Activated CD8-positive, alpha-beta T cell treated with anti-CD3 and anti-CD28 coated beads for 36 hours (primary cell): ENCODE measurements around the gene GALNT9. TPM values are rescaled to one million over a fixed set of nuclear protein-coding genes. Genes with fewer than 3 reads are reported as not detected.
"Not testable (repeated sequence)": the region's sequence is repeated elsewhere in the genome, so short reads cannot be mapped to it uniquely, and the experiment has no call there.

Source experiments
- ATAC-seq: fragments of 200-7000 bp; cut with Tn5 transposase; one replicate; pipeline ENCODE4 v1.10.0; 2021; ENCODE audit warnings: mild to moderate bottlenecking, moderate library complexity
- CTCF ChIA-PET: fragments of 350-600 bp; sonication (Branson Sonifier 250); formaldehyde crosslinking; loops from one replicate; lab custom pipeline; 2021; ENCODE audit warnings: antibody characterized with exemption; lab: Charles Lee
- POLR2A ChIA-PET: fragments of 350-600 bp; sonication (Branson Sonifier 250); formaldehyde crosslinking; loops from one replicate; lab custom pipeline; 2021; ENCODE audit warnings: antibody characterized with exemption; lab: Charles Lee
- DNase-seq: peaks from one replicate; pipeline ENCODE4 v3.0.0-alpha.2; 2020
- H3K27ac Mint-ChIP-seq: one replicate; pipeline ENCODE4 v1.8.0; 2021; ENCODE audit warnings: mild to moderate bottlenecking, mixed read lengths
- H3K27me3 Mint-ChIP-seq: one replicate; pipeline ENCODE4 v1.8.0; 2021; ENCODE audit warnings: mixed read lengths
- H3K36me3 Mint-ChIP-seq: one replicate; pipeline ENCODE4 v1.8.0; 2021; ENCODE audit warnings: low read depth, mixed read lengths
- H3K4me1 Mint-ChIP-seq: one replicate; pipeline ENCODE4 v1.8.0; 2021; ENCODE audit warnings: low read depth, mixed read lengths
- H3K4me3 Mint-ChIP-seq: one replicate; pipeline ENCODE4 v1.8.0; 2021; ENCODE audit warnings: mild to moderate bottlenecking, moderate library complexity, mixed read lengths
- H3K9me3 Mint-ChIP-seq: one replicate; pipeline ENCODE4 v1.8.0; 2021; ENCODE audit warnings: mixed read lengths
- intact Hi-C: fragments of 100-400 bp; cut with micrococcal nuclease; formaldehyde crosslinking; loops from one replicate; pipeline ENCODE4 v1.10.0; 2022
- total RNA-seq, 2 experiments: library from RNA; stranded (reverse); gene quantifications; one replicate each; pipeline ENCODE4 v1.2.3, GENCODE V29; 2021
- TF ChIP-seq, protein P1 (sequence below): fragments of 200-600 bp; IDR thresholded peaks from one replicate; pipeline ENCODE4 v1.8.0; 2022; ENCODE audit warnings: antibody characterized with exemption, mild to moderate bottlenecking

GALNT9 gene
- total RNA-seq, 2 experiments from 2014 or later: not detected

DNA sequence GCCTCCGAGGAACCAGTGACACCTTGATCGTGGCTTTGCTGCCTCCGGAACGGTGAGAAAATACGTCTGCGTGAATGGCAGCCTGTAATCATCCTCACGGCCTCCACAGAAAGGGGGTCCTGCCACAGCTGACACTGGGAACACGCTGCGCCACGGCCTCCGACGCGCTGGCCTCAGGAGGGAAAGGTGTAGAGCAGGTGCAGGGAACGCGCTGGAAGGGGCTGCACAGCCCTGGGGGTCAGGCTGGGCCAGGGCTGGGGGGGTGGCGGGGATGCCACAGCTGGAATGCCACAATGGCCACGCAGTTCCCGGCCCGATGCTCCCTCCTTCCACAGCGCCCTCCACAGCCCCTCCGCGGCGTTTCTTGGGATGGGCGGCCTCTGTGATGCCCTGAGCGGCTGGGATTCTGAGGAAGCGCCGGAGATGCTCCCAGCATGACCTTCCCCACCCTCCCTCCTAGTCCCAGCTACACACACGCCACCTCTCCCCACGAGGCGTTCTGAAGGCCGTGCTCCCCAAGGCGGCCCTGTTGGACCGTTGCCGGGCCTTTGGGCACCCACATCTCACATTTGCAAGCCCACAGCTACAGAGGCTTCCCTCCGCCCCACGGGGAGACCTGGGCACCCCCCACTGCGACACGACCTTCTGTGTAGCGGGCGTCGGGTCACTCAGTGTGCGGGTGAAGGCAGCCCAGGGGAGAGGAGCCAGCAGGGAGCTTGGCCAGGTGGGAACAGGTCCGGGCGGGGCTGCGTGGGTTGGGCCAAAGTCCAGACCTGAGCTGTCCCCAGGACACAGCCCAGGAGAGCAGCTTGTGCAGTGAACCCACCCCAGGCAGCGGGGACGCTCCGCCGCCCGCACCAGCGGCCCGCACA is 31.8 kb upstream of the GALNT9 start:
- POLR2A ChIA-PET: no interaction called here
- peaks cover 3% of the 10 kb centered on the region for H3K9me3 Mint-ChIP-seq

DNA sequence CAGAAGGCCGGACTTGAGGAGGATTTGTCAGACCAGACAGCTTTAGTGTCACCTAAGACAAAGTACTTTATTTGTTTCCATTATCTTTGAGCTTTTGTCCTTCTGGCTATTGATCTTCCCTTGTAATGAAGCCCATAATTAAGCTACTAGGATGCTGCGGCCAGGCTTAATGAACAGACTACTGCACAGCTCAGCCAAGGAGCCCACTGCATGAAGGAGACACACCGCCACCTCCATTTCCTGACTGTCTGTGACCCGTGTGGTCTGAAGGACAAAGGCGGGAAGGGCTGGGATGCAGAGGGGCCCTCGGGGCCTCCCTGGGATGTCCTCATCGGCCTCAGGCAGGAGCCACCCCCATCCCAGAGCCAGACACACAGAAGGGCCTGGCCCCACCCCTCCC is 31.0 kb upstream of the GALNT9 start:
- DNase-seq: no peak
- no peak overlapping the region for H3K4me3 Mint-ChIP-seq

More for the DNA sequence above, 31.8 kb upstream of the GALNT9 start:
- H3K27me3 Mint-ChIP-seq: no peaks in the 10 kb centered on the region
- H3K36me3 Mint-ChIP-seq: no peaks in the 10 kb centered on the region
- H3K4me3 Mint-ChIP-seq: no peak overlapping the region
- no peak overlapping the region for H3K27ac Mint-ChIP-seq
- CTCF ChIA-PET: no interaction called here
- intact Hi-C loops: no loop called here
- DNase-seq (no peak), ATAC-seq (no peak)
- TF ChIP-seq, protein P1, sequence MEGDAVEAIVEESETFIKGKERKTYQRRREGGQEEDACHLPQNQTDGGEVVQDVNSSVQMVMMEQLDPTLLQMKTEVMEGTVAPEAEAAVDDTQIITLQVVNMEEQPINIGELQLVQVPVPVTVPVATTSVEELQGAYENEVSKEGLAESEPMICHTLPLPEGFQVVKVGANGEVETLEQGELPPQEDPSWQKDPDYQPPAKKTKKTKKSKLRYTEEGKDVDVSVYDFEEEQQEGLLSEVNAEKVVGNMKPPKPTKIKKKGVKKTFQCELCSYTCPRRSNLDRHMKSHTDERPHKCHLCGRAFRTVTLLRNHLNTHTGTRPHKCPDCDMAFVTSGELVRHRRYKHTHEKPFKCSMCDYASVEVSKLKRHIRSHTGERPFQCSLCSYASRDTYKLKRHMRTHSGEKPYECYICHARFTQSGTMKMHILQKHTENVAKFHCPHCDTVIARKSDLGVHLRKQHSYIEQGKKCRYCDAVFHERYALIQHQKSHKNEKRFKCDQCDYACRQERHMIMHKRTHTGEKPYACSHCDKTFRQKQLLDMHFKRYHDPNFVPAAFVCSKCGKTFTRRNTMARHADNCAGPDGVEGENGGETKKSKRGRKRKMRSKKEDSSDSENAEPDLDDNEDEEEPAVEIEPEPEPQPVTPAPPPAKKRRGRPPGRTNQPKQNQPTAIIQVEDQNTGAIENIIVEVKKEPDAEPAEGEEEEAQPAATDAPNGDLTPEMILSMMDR: no peak
- no peaks in the 10 kb centered on the region for H3K4me1 Mint-ChIP-seq

DNA sequence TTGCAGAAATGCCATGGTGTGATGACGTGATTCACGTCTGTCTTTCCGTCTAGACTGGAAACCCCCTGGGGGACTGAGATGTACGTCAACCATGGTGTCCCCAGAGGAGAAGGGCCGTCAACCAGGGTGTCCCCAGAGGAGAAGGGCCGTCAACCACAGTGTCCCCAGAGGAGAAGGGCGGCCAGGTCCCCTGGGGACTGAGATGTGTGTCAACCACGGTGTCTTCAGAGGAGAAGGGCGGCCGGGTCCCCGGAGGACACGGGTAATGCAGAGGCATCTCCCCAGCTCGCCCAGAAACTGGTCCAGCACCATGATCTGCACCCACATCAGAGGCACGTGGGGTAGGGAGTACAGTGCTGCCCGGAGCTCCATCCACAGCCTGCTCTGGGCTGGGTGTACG is 30.6 kb upstream of the GALNT9 start:
- no peak overlapping the region for H3K4me3 Mint-ChIP-seq
- no peaks in the 10 kb centered on the region for H3K36me3 Mint-ChIP-seq
- peaks cover 3% of the 10 kb centered on the region for H3K9me3 Mint-ChIP-seq
- DNase-seq (no peak), ATAC-seq (no peak)
- H3K27ac Mint-ChIP-seq: no peak overlapping the region
- TF ChIP-seq, protein P1: no peak
- POLR2A ChIA-PET: no interaction called here
- no peaks in the 10 kb centered on the region for H3K27me3 Mint-ChIP-seq
- no peaks in the 10 kb centered on the region for H3K4me1 Mint-ChIP-seq
- intact Hi-C loops: no loop called here
- CTCF ChIA-PET: no interaction called here

More for the DNA sequence above, 31.0 kb upstream of the GALNT9 start:
- ChIA-PET CTCF (no interaction called here), POLR2A (no interaction called here)
- Mint-ChIP-seq H3K4me1 (no peaks in the 10 kb centered on the region), H3K27me3 (no peaks in the 10 kb centered on the region), H3K27ac (no peak overlapping the region), H3K9me3 (peaks cover 3% of the 10 kb centered on the region), H3K36me3 (no peaks in the 10 kb centered on the region)
- TF ChIP-seq, protein P1: no peak
- intact Hi-C loops: no loop called here
- no peak for ATAC-seq

DNA sequence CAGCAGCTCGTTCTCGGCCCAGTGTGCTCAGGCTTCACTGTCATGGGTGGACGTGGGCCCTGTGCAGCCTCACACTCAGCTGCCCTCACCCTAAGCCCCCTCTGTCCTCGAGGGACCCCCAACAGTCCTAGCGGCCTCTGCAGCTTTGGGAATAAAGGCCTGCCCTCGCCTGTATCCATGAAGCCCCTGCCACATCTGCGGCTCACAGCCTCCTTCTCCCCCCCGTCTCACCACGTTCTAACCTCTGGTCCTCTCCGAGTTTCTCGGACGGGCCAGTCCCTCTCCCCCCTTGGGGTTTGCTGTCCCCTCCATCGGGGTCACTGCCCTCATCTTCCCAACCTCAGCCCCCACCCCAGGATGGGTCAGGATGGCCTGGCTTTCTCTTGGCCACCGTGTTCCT is 30.2 kb upstream of the GALNT9 start:
- no peaks in the 10 kb centered on the region for H3K4me1 Mint-ChIP-seq
- intact Hi-C loops: no loop called here
- POLR2A ChIA-PET: no interaction called here
- H3K27ac Mint-ChIP-seq: no peak overlapping the region
- H3K9me3 Mint-ChIP-seq: peaks cover 3% of the 10 kb centered on the region
- H3K36me3 Mint-ChIP-seq: no peaks in the 10 kb centered on the region
- no peak for DNase-seq
- H3K4me3 Mint-ChIP-seq: no peak overlapping the region
- TF ChIP-seq, protein P1: no peak
- CTCF ChIA-PET: no interaction called here
- H3K27me3 Mint-ChIP-seq: no peaks in the 10 kb centered on the region
- no peak for ATAC-seq

DNA sequence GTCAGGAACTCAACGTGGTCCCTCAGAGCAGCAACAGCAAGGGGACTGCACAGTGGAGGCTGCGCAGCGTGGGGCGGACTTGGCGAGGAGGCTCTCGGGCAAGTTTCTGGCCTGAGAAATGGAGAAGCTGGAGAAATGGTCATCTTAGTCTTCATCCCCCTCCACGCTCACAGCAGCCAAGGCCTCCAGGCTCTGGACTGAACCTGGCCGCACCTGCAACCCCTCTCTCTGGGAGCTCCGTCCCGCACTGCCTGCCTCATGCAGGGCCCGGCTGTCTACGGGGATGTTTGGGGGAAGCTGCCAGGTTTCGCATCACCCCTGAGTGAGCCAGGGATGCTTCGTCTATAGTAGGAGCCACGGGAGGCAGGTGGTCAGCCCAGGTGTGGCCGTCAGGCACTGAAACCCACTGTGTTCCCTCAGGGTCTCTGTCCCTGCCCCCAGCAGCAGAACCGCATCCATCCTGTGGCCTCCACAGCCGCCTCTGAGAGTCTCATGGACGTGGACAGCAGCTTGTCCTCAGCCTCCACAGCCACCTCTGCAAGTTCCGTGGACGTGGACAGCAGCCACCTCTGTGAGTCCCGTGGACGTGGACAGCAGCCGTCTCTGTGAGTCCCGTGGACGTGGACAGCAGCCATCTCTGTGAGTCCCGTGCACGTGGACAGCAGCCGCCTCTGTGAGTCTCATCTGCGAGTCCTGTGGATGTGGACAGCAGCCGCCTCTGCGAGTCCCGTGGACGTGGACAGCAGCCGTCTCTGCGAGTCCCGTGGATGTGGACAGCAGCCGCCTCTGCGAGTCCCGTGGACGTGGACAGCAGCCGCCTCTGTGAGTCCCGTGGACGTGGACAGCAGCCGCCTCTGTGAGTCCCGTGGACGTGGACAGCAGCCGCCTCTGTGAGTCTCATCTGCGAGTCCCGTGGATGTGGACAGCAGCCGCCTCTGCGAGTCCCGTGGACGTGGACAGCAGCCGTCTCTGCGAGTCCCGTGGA is 29.1 kb upstream of the GALNT9 start:
- H3K4me3 Mint-ChIP-seq, intact Hi-C loops, DNase-seq, POLR2A ChIA-PET, H3K9me3 Mint-ChIP-seq, H3K27ac Mint-ChIP-seq, H3K36me3 Mint-ChIP-seq, H3K27me3 Mint-ChIP-seq, CTCF ChIA-PET, H3K4me1 Mint-ChIP-seq, ATAC-seq: not testable (repeated sequence)
